ENCODE measurements around the gene MT2A. TPM values are rescaled to one million over a fixed set of nuclear protein-coding genes. Genes with fewer than 3 reads are reported as not detected.

The MT2A gene
- total and polyA plus RNA-seq, 2 donors (not counting 1 experiment from before 2014, with no cell fraction given): 3.1 to 14.4 TPM

DNA sequence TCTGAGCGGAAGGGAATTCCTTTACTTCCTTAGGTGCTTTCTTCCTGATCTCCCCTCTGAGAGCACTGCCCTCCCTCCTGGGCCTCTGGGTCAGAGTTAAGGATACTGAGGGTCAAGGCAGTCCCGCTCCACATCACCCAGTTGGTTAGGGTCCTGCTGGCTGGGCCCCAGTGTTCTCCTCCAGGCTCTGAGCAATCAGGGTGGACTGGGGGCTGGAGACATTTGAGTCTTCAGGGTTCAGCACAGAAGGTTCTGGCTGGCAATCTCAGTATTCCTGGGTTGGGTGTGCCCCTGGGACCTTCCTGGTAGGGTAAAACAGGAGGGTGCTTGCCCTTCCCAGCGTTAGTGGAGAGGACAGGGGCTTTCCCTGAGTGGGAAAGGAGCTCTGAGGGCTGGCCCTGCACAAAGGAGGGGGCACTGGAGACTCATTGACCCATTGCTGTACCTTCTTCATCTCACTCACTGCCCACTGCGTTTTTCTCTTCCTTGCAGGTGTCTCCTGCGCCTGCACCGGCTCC, 24.5 kb downstream of the MT2A start:
- peak overlapping the region; percentile 67 for H3K4me2 ChIP-seq (replicated peaks; ENCODE audit: low read depth, low read length, poor library complexity, severe bottlenecking)
- peaks cover 36 to 40% of the 10 kb centered on the region in 2 donors for H3K4me1 ChIP-seq (ENCODE audit: control insufficient read depth in 2 of 2, insufficient read depth in 2 of 2, low read length in 2 of 2)
- H3K27me3 Mint-ChIP-seq: peaks cover 64% of the 10 kb centered on the region
- 0% methylated on average over 2 of the region's 6 CpGs for WGBS (ENCODE audit: insufficient coverage)
- H3K27me3 ChIP-seq (replicated peaks in 1 of 4; ENCODE audit: control extremely low read depth in 1 of 4, control insufficient read depth in 3 of 4, insufficient read depth in 4 of 4, low read length in 3 of 4): peaks cover 0 to 66% (median 34%) of the 10 kb centered on the region in 4 experiments
- ChIA-PET CTCF (no interaction called here), POLR2A (no interaction called here)
- intact Hi-C loops (cut with micrococcal nuclease): loop anchor here (10.0 kb wide), 1 partner anchor 52 kb away; the partner anchor contains the start of gene MT1X
- peaks cover 36% of the 10 kb centered on the region for H3K4me1 Mint-ChIP-seq
- peak overlapping the region; percentile 80 for H3K4me3 Mint-ChIP-seq
- H3K27ac ChIP-seq (ENCODE audit: low read length in 2 of 2): no peak overlapping the region
- H3K9me3 ChIP-seq (ENCODE audit: control extremely low read depth in 1 of 3, control insufficient read depth in 2 of 3, insufficient read depth in 1 of 3, low read length in 2 of 3): peaks cover 0 to 4% (median 0%) of the 10 kb centered on the region in 3 donors
- H3K9me3 Mint-ChIP-seq (ENCODE audit: insufficient read depth): no peaks in the 10 kb centered on the region
- no peaks in the 10 kb centered on the region for H4K20me1 ChIP-seq (ENCODE audit: control insufficient read depth, insufficient read depth, low read length, poor library complexity, severe bottlenecking)
- H3K4me3 ChIP-seq (ENCODE audit: control extremely low read depth in 1 of 5, extremely low read depth in 1 of 5, insufficient read depth in 1 of 5, low read depth in 2 of 5, low read length in 4 of 5): peak overlapping the region in 1 of 5 experiments; percentile 52
- ATAC-seq (ENCODE audit: low read depth) (no peak), DNase-seq (no peak)
- H3K79me2 ChIP-seq (ENCODE audit: control insufficient read depth, insufficient read depth, low read length): no peaks in the 10 kb centered on the region
- H3K27ac Mint-ChIP-seq: no peak overlapping the region
- no peaks in the 10 kb centered on the region for H3K36me3 ChIP-seq (replicated peaks in 1 of 2; ENCODE audit: control extremely low read depth in 1 of 2, control insufficient read depth in 1 of 2, extremely low read depth in 1 of 2, insufficient read depth in 2 of 2, low read length in 1 of 2)
- no peak overlapping the region for H3K9ac ChIP-seq (ENCODE audit: low read length)
- no peak for TF ChIP-seq EZH2 (IDR thresholded peaks at IDR 0.05; ENCODE audit: borderline replicate concordance, insufficient read depth, low read depth, low read length, poor library complexity, severe bottlenecking)
- no peak for TF ChIP-seq CTCF (IDR thresholded peaks at IDR 0.05)
- H2AFZ ChIP-seq (ENCODE audit: insufficient read depth, low read depth, low read length, poor library complexity, severe bottlenecking): no peak overlapping the region

DNA sequence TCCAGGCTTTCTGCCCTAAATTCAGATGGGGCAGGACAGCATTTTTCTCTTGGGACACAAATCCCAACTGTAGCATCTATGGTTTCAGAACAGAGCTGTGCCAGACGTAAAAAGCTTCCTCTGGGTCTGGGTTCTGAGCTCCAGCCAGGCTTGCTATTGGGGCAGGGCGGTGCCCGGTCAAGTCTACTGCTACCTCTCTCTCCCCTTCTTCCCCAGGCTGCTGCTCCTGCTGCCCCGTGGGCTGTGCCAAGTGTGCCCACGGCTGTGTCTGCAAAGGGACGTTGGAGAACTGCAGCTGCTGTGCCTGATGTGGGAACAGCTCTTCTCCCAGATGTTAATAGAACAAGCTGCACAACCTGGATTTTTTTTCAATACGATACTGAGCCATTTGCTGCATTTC, 25.2 kb downstream of the MT2A start:
- H3K79me2 ChIP-seq (ENCODE audit: control insufficient read depth, insufficient read depth, low read length): no peaks in the 10 kb centered on the region
- no peaks in the 10 kb centered on the region for H3K36me3 ChIP-seq (replicated peaks in 1 of 2; ENCODE audit: control extremely low read depth in 1 of 2, control insufficient read depth in 1 of 2, extremely low read depth in 1 of 2, insufficient read depth in 2 of 2, low read length in 1 of 2)
- no peak overlapping the region for H3K4me3 ChIP-seq (ENCODE audit: control extremely low read depth in 1 of 5, extremely low read depth in 1 of 5, insufficient read depth in 1 of 5, low read depth in 2 of 5, low read length in 4 of 5)
- intact Hi-C loops (cut with micrococcal nuclease): loop anchor here (10.0 kb wide), 1 partner anchor 51 kb away; the partner anchor contains the start of gene MT1X
- H3K4me1 ChIP-seq (ENCODE audit: control insufficient read depth in 2 of 2, insufficient read depth in 2 of 2, low read length in 2 of 2): peaks cover 39 to 46% of the 10 kb centered on the region in 2 donors
- peaks cover 0 to 4% (median 0%) of the 10 kb centered on the region in 3 donors for H3K9me3 ChIP-seq (ENCODE audit: control extremely low read depth in 1 of 3, control insufficient read depth in 2 of 3, insufficient read depth in 1 of 3, low read length in 2 of 3)
- ATAC-seq (ENCODE audit: low read depth) (no peak), DNase-seq (no peak)
- CTCF ChIA-PET: no interaction called here
- no peak overlapping the region for H3K4me2 ChIP-seq (replicated peaks; ENCODE audit: low read depth, low read length, poor library complexity, severe bottlenecking)
- WGBS (ENCODE audit: insufficient coverage): 47% methylated on average over 6 of the region's 7 CpGs
- H4K20me1 ChIP-seq (ENCODE audit: control insufficient read depth, insufficient read depth, low read length, poor library complexity, severe bottlenecking): no peaks in the 10 kb centered on the region
- POLR2A ChIA-PET: no interaction called here
- H2AFZ ChIP-seq (ENCODE audit: insufficient read depth, low read depth, low read length, poor library complexity, severe bottlenecking): no peak overlapping the region
- no peak for TF ChIP-seq CTCF (IDR thresholded peaks at IDR 0.05)
- Mint-ChIP-seq H3K4me1 (peaks cover 38% of the 10 kb centered on the region), H3K27me3 (peaks cover 67% of the 10 kb centered on the region), H3K9me3 (ENCODE audit: insufficient read depth) (no peaks in the 10 kb centered on the region), H3K27ac (no peak overlapping the region), H3K4me3 (no peak overlapping the region)
- no peak overlapping the region for H3K27ac ChIP-seq (ENCODE audit: low read length in 2 of 2)
- peaks cover 0 to 72% (median 37%) of the 10 kb centered on the region in 4 experiments for H3K27me3 ChIP-seq (replicated peaks in 1 of 4; ENCODE audit: control extremely low read depth in 1 of 4, control insufficient read depth in 3 of 4, insufficient read depth in 4 of 4, low read length in 3 of 4)
- H3K9ac ChIP-seq (ENCODE audit: low read length): no peak overlapping the region
